Hepatocyte (in vitro differentiated cells): ENCODE measurements around the gene AMMECR1L. TPM values are rescaled to one million over a fixed set of nuclear protein-coding genes. Genes with fewer than 3 reads are reported as not detected.

Experiments used
- DNase-seq: peaks from one replicate; pipeline ENCODE4 v3.0.0-alpha.2; 2016; ENCODE audit warnings: low spot score
- H2AFZ ChIP-seq: fragments of 200-600 bp; sonication (generic); 2 replicates; pipeline ENCODE4 v1.6.0; 2016; ENCODE audit warnings: antibody characterized with exemption, mild to moderate bottlenecking
- H3K27ac ChIP-seq: fragments of 200-600 bp; sonication (generic); 2 replicates; pipeline ENCODE4 v1.5.1; 2016; ENCODE audit warnings: mild to moderate bottlenecking
- H3K27me3 ChIP-seq: fragments of 200-600 bp; sonication (generic); 2 replicates; pipeline ENCODE4 v1.6.1; 2016
- H3K36me3 ChIP-seq: fragments of 200-600 bp; sonication (generic); replicated peaks from 2 replicates; pipeline ENCODE4 v1.5.1; 2016; ENCODE audit warnings: low read depth; ENCODE audit not compliant: insufficient read depth
- H3K4me1 ChIP-seq: fragments of 200-600 bp; sonication (generic); 2 replicates; pipeline ENCODE4 v1.5.1; 2016; ENCODE audit warnings: mild to moderate bottlenecking, moderate library complexity; ENCODE audit not compliant: insufficient read depth
- H3K4me2 ChIP-seq: fragments of 200-600 bp; sonication (generic); 2 replicates; pipeline ENCODE4 v1.6.0; 2016
- H3K4me3 ChIP-seq: fragments of 200-600 bp; sonication (generic); 2 replicates; pipeline ENCODE4 v1.5.1; 2016; ENCODE audit warnings: mild to moderate bottlenecking
- H3K79me2 ChIP-seq: fragments of 200-600 bp; sonication (generic); 2 replicates; pipeline ENCODE4 v1.6.0; 2017; ENCODE audit warnings: mild to moderate bottlenecking
- H3K9me2 ChIP-seq: fragments of 200-600 bp; sonication (generic); replicated peaks from 2 replicates; pipeline ENCODE4 v1.6.0; 2017; ENCODE audit warnings: mild to moderate bottlenecking; ENCODE audit not compliant: insufficient read depth
- H3K9me3 ChIP-seq: fragments of 200-600 bp; sonication (generic); 2 replicates; pipeline ENCODE4 v1.5.1; 2016; ENCODE audit warnings: low read depth, mild to moderate bottlenecking
- H4K20me1 ChIP-seq: fragments of 200-600 bp; sonication (generic); 2 replicates; pipeline ENCODE4 v1.6.0; 2016; ENCODE audit warnings: mild to moderate bottlenecking; ENCODE audit not compliant: insufficient read depth, poor library complexity, severe bottlenecking
- EZH2 ChIP-seq: fragments of 200-600 bp; sonication (generic); IDR thresholded peaks from 2 replicates; pipeline ENCODE4 v1.6.1; 2016; ENCODE audit warnings: antibody characterized with exemption, mild to moderate bottlenecking, borderline replicate concordance
- EZH2phosphoT487 ChIP-seq: fragments of 200-600 bp; sonication (generic); IDR thresholded peaks from one replicate; pipeline ENCODE4 v1.6.1; 2018; ENCODE audit warnings: antibody characterized with exemption, mild to moderate bottlenecking, low read depth, moderate library complexity; ENCODE audit not compliant: unreplicated experiment, severe bottlenecking
- WGBS: methylation state at CpG from one replicate; pipeline ENCODE4 v1.1.6; 2016; ENCODE audit warnings: low lambda C conversion rate; ENCODE audit errors: missing lambda C conversion rate; 5-methylcytosine and 5-hydroxymethylcytosine counted together
- polyA plus RNA-seq: library from polyadenylated mRNA; unstranded; fragments of >200 nt; fragmentation: Nextera tagmentation; extraction: Ambion mirVana; gene quantifications from 2 replicates; pipeline ENCODE4 v1.2.1, GENCODE V29; 2016
- total RNA-seq: library from RNA; depleted of rRNA; stranded (reverse); fragments of >200 nt; gene quantifications from 2 replicates; pipeline ENCODE4 v1.2.3, GENCODE V29; 2014
- TF ChIP-seq, protein P1 (sequence below): fragments of 200-600 bp; sonication (generic); IDR thresholded peaks from 2 replicates; pipeline ENCODE4 v1.5.1; 2016; ENCODE audit warnings: antibody characterized with exemption, mild to moderate bottlenecking; ENCODE audit not compliant: poor library complexity

AMMECR1L gene
- total and polyA plus RNA-seq, 2 experiments from 2014 or later: 8.1 to 14.7 TPM

- peak; percentile 8 for DNase-seq
- H3K4me2 ChIP-seq: peak overlapping the region; percentile 64
Measured at GRCh38 chr2:127860130-127860529, 25.6 kb downstream of the AMMECR1L start.

GRCh38 chr2:127859712-127860085 is 26.1 kb downstream of the AMMECR1L start:
- Histone ChIP-seq H4K20me1 (peaks cover 19% of the 10 kb centered on the region), H3K27ac (peak overlapping the region; percentile 33), H3K9me2 (no peaks in the 10 kb centered on the region), H3K9me3 (no peaks in the 10 kb centered on the region), H3K4me2 (peak overlapping the region; percentile 64), H3K36me3 (no peaks in the 10 kb centered on the region), H3K4me1 (peaks cover 22% of the 10 kb centered on the region), H3K27me3 (no peaks in the 10 kb centered on the region), H3K79me2 (peaks cover 34% of the 10 kb centered on the region), H3K4me3 (no peak overlapping the region), H2AFZ (no peak overlapping the region)
- peak; percentile 93 for DNase-seq
- TF ChIP-seq EZH2 (no peak), EZH2phosphoT487 (no peak)
- TF ChIP-seq, protein P1, sequence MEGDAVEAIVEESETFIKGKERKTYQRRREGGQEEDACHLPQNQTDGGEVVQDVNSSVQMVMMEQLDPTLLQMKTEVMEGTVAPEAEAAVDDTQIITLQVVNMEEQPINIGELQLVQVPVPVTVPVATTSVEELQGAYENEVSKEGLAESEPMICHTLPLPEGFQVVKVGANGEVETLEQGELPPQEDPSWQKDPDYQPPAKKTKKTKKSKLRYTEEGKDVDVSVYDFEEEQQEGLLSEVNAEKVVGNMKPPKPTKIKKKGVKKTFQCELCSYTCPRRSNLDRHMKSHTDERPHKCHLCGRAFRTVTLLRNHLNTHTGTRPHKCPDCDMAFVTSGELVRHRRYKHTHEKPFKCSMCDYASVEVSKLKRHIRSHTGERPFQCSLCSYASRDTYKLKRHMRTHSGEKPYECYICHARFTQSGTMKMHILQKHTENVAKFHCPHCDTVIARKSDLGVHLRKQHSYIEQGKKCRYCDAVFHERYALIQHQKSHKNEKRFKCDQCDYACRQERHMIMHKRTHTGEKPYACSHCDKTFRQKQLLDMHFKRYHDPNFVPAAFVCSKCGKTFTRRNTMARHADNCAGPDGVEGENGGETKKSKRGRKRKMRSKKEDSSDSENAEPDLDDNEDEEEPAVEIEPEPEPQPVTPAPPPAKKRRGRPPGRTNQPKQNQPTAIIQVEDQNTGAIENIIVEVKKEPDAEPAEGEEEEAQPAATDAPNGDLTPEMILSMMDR: no peak
- WGBS: 8% methylated on average over 8 of the region's 8 CpGs

More at GRCh38 chr2:127860130-127860529, 25.6 kb downstream of the AMMECR1L start:
- Histone ChIP-seq H3K79me2 (peaks cover 29% of the 10 kb centered on the region), H3K36me3 (no peaks in the 10 kb centered on the region), H4K20me1 (peaks cover 15% of the 10 kb centered on the region), H3K27me3 (no peaks in the 10 kb centered on the region), H3K4me3 (no peak overlapping the region), H3K4me1 (peaks cover 19% of the 10 kb centered on the region), H2AFZ (no peak overlapping the region), H3K9me3 (no peaks in the 10 kb centered on the region), H3K9me2 (no peaks in the 10 kb centered on the region), H3K27ac (peak overlapping the region; percentile 33)
- TF ChIP-seq EZH2 (no peak), EZH2phosphoT487 (no peak)
- TF ChIP-seq, protein P1: no peak
- WGBS: 61% methylated on average over 5 of the region's 5 CpGs

DNA sequence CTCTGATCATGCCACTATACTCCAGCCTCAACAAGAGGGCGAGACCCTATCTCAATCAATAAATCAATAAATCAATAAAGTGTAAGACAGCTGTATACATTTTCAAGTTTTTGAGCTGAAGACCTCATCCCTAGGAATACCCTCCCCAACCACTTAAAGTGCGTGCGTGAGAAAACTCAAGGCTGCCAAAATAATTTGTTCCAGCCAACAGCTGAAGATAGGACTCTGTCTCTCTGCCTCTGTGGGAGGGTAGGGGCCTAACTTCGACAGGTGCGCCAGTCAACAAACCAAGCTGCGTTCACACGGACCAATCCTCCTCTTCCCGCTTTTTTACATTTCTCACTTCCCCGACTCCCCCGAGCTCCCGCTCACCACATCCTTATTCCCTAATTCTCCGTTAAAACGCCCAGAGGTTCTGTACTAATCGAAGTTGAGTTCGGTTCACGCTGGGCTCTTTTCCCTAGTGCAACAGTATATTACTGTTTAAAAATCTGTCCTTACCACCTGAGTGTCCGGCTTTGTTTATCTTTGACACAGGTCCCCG is 28.4 kb downstream of the AMMECR1L start:
- H3K9me2 ChIP-seq: no peaks in the 10 kb centered on the region
- no peaks in the 10 kb centered on the region for H3K9me3 ChIP-seq
- peak overlapping the region; percentile 80 for H2AFZ ChIP-seq
- TF ChIP-seq, protein P1: no peak
- TF ChIP-seq EZH2phosphoT487 (no peak), EZH2 (no peak)
- H3K36me3 ChIP-seq: no peaks in the 10 kb centered on the region
- H3K4me3 ChIP-seq: peak overlapping the region; percentile 90
- peak overlapping the region; percentile 84 for H3K4me2 ChIP-seq
- H3K4me1 ChIP-seq: peaks cover 28% of the 10 kb centered on the region
- H3K27ac ChIP-seq: peak overlapping the region; percentile 81
- H3K27me3 ChIP-seq: no peaks in the 10 kb centered on the region
- peaks cover 27% of the 10 kb centered on the region for H4K20me1 ChIP-seq
- WGBS: 7% methylated on average over 18 of the region's 18 CpGs
- peaks cover 57% of the 10 kb centered on the region for H3K79me2 ChIP-seq
- DNase-seq: peak; percentile 17
